NCI-H1694 (cell line): ENCODE data around the gene RRBP1.
A peak's percentile ranks its signal among the peaks of the same experiment; 100 is the strongest.

ENCODE experiments used
- DNase-seq: peaks from one replicate; lab custom pipeline; 2025; lab: John Stamatoyannopoulos, UW

The RRBP1 gene

GRCh38 chr20:17571153-17571527 lies 110.9 kb downstream of the RRBP1 start:
- DNase-seq, result no peak

GRCh38 chr20:17570347-17571152 lies 111.5 kb downstream of the RRBP1 start:
- DNase-seq, result peak; percentile 22

GRCh38 chr20:17569616-17570346 lies 112.3 kb downstream of the RRBP1 start, which contains the start of gene DSTN:
Gene DSTN, plus strand, starts transcription at chr20:17570075. Its CDS starts 134 bp downstream, at chr20:17570209.
- DNase-seq, result peak; percentile 45

- DNase-seq, result no peak
Measured at GRCh38 chr20:17568972-17569521, 113.0 kb downstream of the RRBP1 start.

- no peak for DNase-seq
Measured at GRCh38 chr20:17568045-17568788, 113.8 kb downstream of the RRBP1 start.

GRCh38 chr20:17566345-17566744 lies 115.7 kb downstream of the RRBP1 start:
- DNase-seq, result no peak

GRCh38 chr20:17565169-17565845 lies 116.7 kb downstream of the RRBP1 start:
- DNase-seq, result no peak
